H1 (cell line): Measurements from ENCODE around the gene HAPLN3. TPM values are rescaled to one million over a fixed set of nuclear protein-coding genes. Genes with fewer than 3 reads are reported as not detected.

Source experiments
- CTCF ChIA-PET: fragments of 300-600 bp; sonication (Branson Sonifier 250); formaldehyde crosslinking; loops from one replicate; lab custom pipeline; 2021; ENCODE audit not compliant: partially characterized antibody; lab: Charles Lee
- POLR2A ChIA-PET: fragments of 300-600 bp; sonication (Branson Sonifier 250); formaldehyde crosslinking; loops from one replicate; lab custom pipeline; 2021; ENCODE audit warnings: inconsistent platforms; ENCODE audit not compliant: partially characterized antibody; lab: Charles Lee
- DNase-seq, 2 experiments: peaks; one replicate each; pipeline versions ENCODE4 v3.0.0 to v3.0.0-alpha.2; 2010 to 2022; ENCODE audit warnings: low spot score in 2 of 2, low read depth in 1 of 2, mixed read lengths in 1 of 2
- FAIRE-seq: peaks from 2 replicates; lab custom pipeline; 2011; peaks lifted over from hg19 to GRCh38; lab: Jason Lieb, UNC
- H2AFZ ChIP-seq: 2 replicates; pipeline ENCODE4 v1.8.1; 2012; ENCODE audit warnings: low read length, inconsistent platforms
- H2AK5ac ChIP-seq: 2 replicates; pipeline ENCODE4 v1.6.1; 2013; ENCODE audit warnings: low read depth, low read length
- H2BK120ac ChIP-seq: replicated peaks from 2 replicates; pipeline ENCODE3; 2013; ENCODE audit warnings: low read depth, low read length, inconsistent platforms
- H2BK12ac ChIP-seq: 2 replicates; pipeline ENCODE4 v1.6.1; 2013; ENCODE audit warnings: low read depth, low read length
- H2BK15ac ChIP-seq: 2 replicates; pipeline ENCODE4 v1.6.1; 2013; ENCODE audit warnings: low read length
- H2BK20ac ChIP-seq: 2 replicates; pipeline ENCODE4 v1.6.1; 2013; ENCODE audit warnings: low read length
- H2BK5ac ChIP-seq: 2 replicates; pipeline ENCODE4 v1.6.1; 2013; ENCODE audit warnings: low read depth, low read length
- H3K14ac ChIP-seq: 2 replicates; pipeline ENCODE4 v1.6.1; 2013; ENCODE audit warnings: inconsistent platforms; ENCODE audit not compliant: insufficient read length
- H3K18ac ChIP-seq: 2 replicates; pipeline ENCODE4 v1.6.1; 2013; ENCODE audit warnings: low read length; ENCODE audit errors: extremely low read depth
- H3K23ac ChIP-seq: 2 replicates; pipeline ENCODE4 v1.6.1; 2013; ENCODE audit warnings: inconsistent platforms; ENCODE audit not compliant: insufficient read length
- H3K23me2 ChIP-seq: 2 replicates; pipeline ENCODE4 v1.6.1; 2013; ENCODE audit warnings: low read depth, low read length
- H3K27ac ChIP-seq: 2 replicates; pipeline ENCODE4 v1.6.1; 2011; ENCODE audit warnings: low read depth, low read length, inconsistent platforms
- H3K27me3 ChIP-seq, 4 experiments: replicated peaks in 1 of 4; 1 replicate in 1 of 4; 2 replicates in 3 of 4; pipeline versions ENCODE4 v1.6.1 to v1.8.1; 2011 to 2013; ENCODE audit warnings: low read length in 3 of 4, mild to moderate bottlenecking in 3 of 4, inconsistent platforms in 2 of 4, mixed read lengths in 2 of 4, moderate library complexity in 1 of 4; ENCODE audit not compliant: control insufficient read depth in 3 of 4, insufficient read depth in 3 of 4; ENCODE audit errors: extremely low read depth in 1 of 4
- H3K36me3 ChIP-seq, 4 experiments: 2 replicates each; pipeline versions ENCODE4 v1.6.1 to v1.8.1; 2011 to 2013; ENCODE audit warnings: mild to moderate bottlenecking in 4 of 4, low read length in 3 of 4, moderate library complexity in 2 of 4, control low read depth in 1 of 4, inconsistent platforms in 1 of 4; ENCODE audit not compliant: insufficient read depth in 4 of 4, control insufficient read depth in 2 of 4
- H3K4ac ChIP-seq: replicated peaks from 2 replicates; pipeline ENCODE3; 2013; ENCODE audit warnings: low read length, low read depth, mixed read lengths, inconsistent platforms; ENCODE audit not compliant: insufficient read length
- H3K4me1 ChIP-seq, 4 experiments: replicated peaks in 1 of 4; 1 replicate in 1 of 4; 2 replicates in 3 of 4; pipeline versions ENCODE4 v1.6.1 to v1.8.1; 2011 to 2013; ENCODE audit warnings: low read length in 3 of 4, inconsistent platforms in 2 of 4, mixed read lengths in 1 of 4; ENCODE audit not compliant: insufficient read depth in 4 of 4, control insufficient read depth in 3 of 4
- H3K4me2 ChIP-seq, 2 experiments: 2 replicates each; pipeline versions ENCODE4 v1.6.1 to v1.8.1; 2011 to 2013; ENCODE audit warnings: low read depth in 2 of 2, low read length in 2 of 2, control low read depth in 1 of 2, inconsistent platforms in 1 of 2, mild to moderate bottlenecking in 1 of 2; ENCODE audit not compliant: insufficient read depth in 1 of 2
- H3K4me3 ChIP-seq, 4 experiments: fragments of 200-600, 300-600 bp in 1 of 4; sonication (generic), shearing (Covaris generic), sonication (Bioruptor Twin) in 1 of 4; 2 replicates each; pipeline versions ENCODE4 v1.5.1 to v1.8.1; 2011 to 2016; ENCODE audit warnings: low read length in 4 of 4, low read depth in 3 of 4, control low read depth in 2 of 4, inconsistent platforms in 2 of 4, mild to moderate bottlenecking in 2 of 4, mixed read lengths in 1 of 4, moderate library complexity in 1 of 4; ENCODE audit not compliant: insufficient read depth in 2 of 4; ENCODE audit errors: extremely low read depth in 1 of 4
- H3K56ac ChIP-seq: replicated peaks from 2 replicates; pipeline ENCODE3; 2013; ENCODE audit warnings: low read depth, mild to moderate bottlenecking, mixed read lengths, low read length, inconsistent platforms; ENCODE audit not compliant: insufficient read length
- H3K79me1 ChIP-seq: 2 replicates; pipeline ENCODE4 v1.6.1; 2013; ENCODE audit warnings: low read depth, low read length, control low read depth
- H3K79me2 ChIP-seq, 2 experiments: 2 replicates each; pipeline versions ENCODE4 v1.6.1 to v1.8.1; 2012 to 2013; ENCODE audit warnings: low read length in 2 of 2, mild to moderate bottlenecking in 2 of 2, inconsistent platforms in 1 of 2; ENCODE audit not compliant: insufficient read depth in 2 of 2, control insufficient read depth in 1 of 2
- H3K9ac ChIP-seq, 4 experiments: replicated peaks in 1 of 4; 1 replicate in 1 of 4; 2 replicates in 3 of 4; pipeline versions ENCODE4 v1.6.1 to v1.8.1; 2011 to 2013; ENCODE audit warnings: low read depth in 3 of 4, low read length in 3 of 4, control low read depth in 2 of 4, mild to moderate bottlenecking in 2 of 4, moderate library complexity in 2 of 4, inconsistent platforms in 1 of 4; ENCODE audit errors: extremely low read depth in 1 of 4
- H3K9me3 ChIP-seq, 2 experiments: 2 replicates each; pipeline versions ENCODE4 v1.6.1 to v1.8.1; 2012 to 2013; ENCODE audit warnings: mild to moderate bottlenecking in 2 of 2, moderate library complexity in 2 of 2, control low read depth in 1 of 2, inconsistent platforms in 1 of 2, low read depth in 1 of 2, low read length in 1 of 2, mixed read lengths in 1 of 2; ENCODE audit not compliant: insufficient read depth in 2 of 2
- H4K20me1 ChIP-seq, 2 experiments: replicated peaks in 1 of 2; 2 replicates each; pipeline versions ENCODE3 to v1.8.1; 2011 to 2013; ENCODE audit warnings: inconsistent platforms in 2 of 2, low read length in 2 of 2, mild to moderate bottlenecking in 1 of 2; ENCODE audit not compliant: insufficient read depth in 2 of 2, control insufficient read depth in 1 of 2
- H4K5ac ChIP-seq: 2 replicates; pipeline ENCODE4 v1.6.1; 2013; ENCODE audit warnings: low read length, low read depth, mixed read lengths, inconsistent platforms; ENCODE audit not compliant: insufficient read length
- H4K8ac ChIP-seq: 2 replicates; pipeline ENCODE4 v1.8.0; 2013; ENCODE audit warnings: mild to moderate bottlenecking, moderate library complexity, low read length, inconsistent platforms; ENCODE audit not compliant: insufficient read depth; ENCODE audit errors: extremely low read depth
- H4K91ac ChIP-seq: replicated peaks from 2 replicates; pipeline ENCODE3; 2013; ENCODE audit warnings: low read length, mixed read lengths, inconsistent platforms; ENCODE audit not compliant: insufficient read length
- CBX5 ChIP-seq: fragments of 300-800, 300-1000 bp; sonication (generic); IDR thresholded peaks from 2 replicates; pipeline ENCODE4 v1.7.1; 2016; ENCODE audit warnings: antibody characterized with exemption, low read length, low read depth
- CHD1 ChIP-seq: IDR thresholded peaks from 2 replicates; pipeline ENCODE4 v1.6.1; 2012; ENCODE audit warnings: low read depth, low read length, improper control_type of control experiment
- CTBP2 ChIP-seq: IDR thresholded peaks from 2 replicates; pipeline ENCODE4 v1.7.0; 2011; ENCODE audit warnings: borderline replicate concordance, mild to moderate bottlenecking, moderate library complexity, mixed read lengths, low read length; ENCODE audit not compliant: insufficient read depth, insufficient read length
- JUN ChIP-seq: IDR thresholded peaks from 2 replicates; pipeline ENCODE4 v1.6.1; 2011; ENCODE audit warnings: low read depth, mild to moderate bottlenecking, improper control_type of control experiment, low read length
- RBBP5 ChIP-seq: IDR thresholded peaks from 2 replicates; pipeline ENCODE4 v1.7.1; 2012; ENCODE audit warnings: low read depth, mild to moderate bottlenecking, inconsistent platforms, low read length, moderate library complexity, borderline replicate concordance
- SP2 ChIP-seq: IDR thresholded peaks from 2 replicates; pipeline ENCODE4 v1.6.1; 2012; ENCODE audit warnings: mild to moderate bottlenecking, low read length, inconsistent platforms
- TAF1 ChIP-seq: IDR thresholded peaks from 2 replicates; pipeline ENCODE4 v1.6.1; 2011; ENCODE audit warnings: mild to moderate bottlenecking, low read depth, low read length
- WGBS, 2 experiments: shearing (Covaris generic) in 1 of 2; methylation state at CpG; one replicate each; pipeline versions ENCODE4 v1.1.6 to v1.1.7; 2013 to 2015; ENCODE audit warnings: low lambda C conversion rate in 2 of 2, mixed read lengths in 2 of 2, inconsistent platforms in 1 of 2, low coverage in 1 of 2, missing lambda C conversion rate in 1 of 2; ENCODE audit not compliant: insufficient replicate concordance in 2 of 2, insufficient coverage in 1 of 2, insufficient read length in 1 of 2; ENCODE audit errors: extremely low coverage in 1 of 2, missing lambda C conversion rate in 1 of 2; 5-methylcytosine and 5-hydroxymethylcytosine counted together
- polyA plus RNA-seq, 7 experiments: library from polyadenylated mRNA; depleted of rRNA in 3 of 7; stranded (reverse) in 5 of 7; unstranded in 2 of 7; fragments of >200 nt in 5 of 7; fragments of 200-250 nt in 2 of 7; gene quantifications; 1 replicate in 5 of 7; 2 replicates in 1 of 7; 4 replicates in 1 of 7; pipeline versions ENCODE4 v1.2.1 to v1.2.3, GENCODE V29; 2011 to 2013; ENCODE audit warnings: missing spikeins in 2 of 7, mixed read lengths in 2 of 7
- total RNA-seq: library from RNA; stranded (reverse); fragmentation: NEBNext Ultra II Directional; extraction: Animal tissue kit (Norgen Biotek cat#: 25700); gene quantifications from 2 replicates; pipeline ENCODE4 v1.2.1, GENCODE V29; 2021

The HAPLN3 gene
- total and polyA plus RNA-seq, 2 of the 8 experiments (the other 6 are each of a cell fraction or from before 2014, with no cell fraction given) = 76.2 to 79.7 TPM

DNA sequence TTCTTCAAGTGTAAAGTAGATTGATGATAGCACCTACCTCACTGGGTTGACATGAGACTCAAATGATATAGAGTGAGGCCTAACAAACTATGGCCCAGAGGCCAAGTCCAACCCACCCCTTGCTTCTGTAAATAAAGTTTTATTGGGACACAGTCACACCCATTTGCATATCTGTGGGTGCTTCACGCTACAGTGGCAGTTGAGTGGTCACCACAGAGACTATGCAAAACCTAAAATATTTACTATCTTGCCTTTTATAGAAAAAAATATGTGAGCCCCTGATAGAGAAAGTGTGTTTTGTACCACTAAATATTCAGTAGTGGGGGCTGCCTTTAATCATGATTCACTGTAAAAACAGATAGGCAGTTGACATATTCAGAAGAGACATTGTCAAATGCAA lies 54.1 kb downstream of the HAPLN3 start:
- Histone ChIP-seq H3K18ac (no peak overlapping the region), H3K9ac (no peak overlapping the region), H3K4me3 (no peak overlapping the region), H3K36me3 (no peaks in the 10 kb centered on the region), H2AK5ac (no peak overlapping the region), H3K27ac (no peak overlapping the region), H2BK5ac (no peak overlapping the region), H3K23ac (no peak overlapping the region), H2BK120ac (no peak overlapping the region), H3K27me3 (no peaks in the 10 kb centered on the region), H2BK15ac (no peak overlapping the region), H4K20me1 (no peaks in the 10 kb centered on the region), H3K23me2 (no peaks in the 10 kb centered on the region), H2BK12ac (no peak overlapping the region), H3K79me1 (no peaks in the 10 kb centered on the region), H3K56ac (no peak overlapping the region), H4K91ac (no peak overlapping the region), H2BK20ac (no peak overlapping the region), H4K5ac (no peak overlapping the region), H3K4me1 (no peaks in the 10 kb centered on the region; a peak in 1 of 7 replicates), H2AFZ (no peak overlapping the region), H3K9me3 (no peaks in the 10 kb centered on the region), H4K8ac (no peak overlapping the region), H3K4ac (no peak overlapping the region), H3K79me2 (no peaks in the 10 kb centered on the region), H3K14ac (no peak overlapping the region), H3K4me2 (no peak overlapping the region)
- no peak for TF ChIP-seq CTBP2
- TF ChIP-seq SP2 = no peak
- no peak for TF ChIP-seq RBBP5
- TF ChIP-seq TAF1 = no peak
- no peak for TF ChIP-seq CHD1
- no peak for TF ChIP-seq CBX5
- TF ChIP-seq JUN = no peak
- CTCF ChIA-PET = interaction anchor here (1.0 to 2.6 kb wide), 3 partner anchors 29 to 183 kb away, joined by 3 to 9 read pairs (median 3); no protein-coding TSS in a partner anchor
- POLR2A ChIA-PET = no interaction called here
- FAIRE-seq (no peak), DNase-seq (no peak)
- WGBS, 2 experiments = 90% methylated on average over 1 of the region's 1 CpG; no CpG with 5 or more reads in 1 of the 2 experiments
